NCI-H460 (cell line): ENCODE data around the gene ESM1. TPM values are rescaled to one million over a fixed set of nuclear protein-coding genes. Genes with fewer than 3 reads are reported as not detected.

Experiments used
- total RNA-seq: library from RNA; depleted of rRNA; stranded (reverse); fragments of >200 nt; shearing (Covaris generic); gene quantifications from 2 replicates; pipeline ENCODE4 v1.2.3, GENCODE V29; 2014; rRNA removed

ESM1 gene
- total RNA-seq, 1 experiment from 2014 or later: 25.6 TPM

Other genes with a start within 250 kb of the ESM1 start
- not detected in 2 replicates for gene GZMK, start 38.7 kb upstream of the ESM1 start, total RNA-seq
- not detected in 2 replicates for gene GZMA, start 117.1 kb upstream of the ESM1 start, total RNA-seq
- gene GPX8, start 174.6 kb upstream of the ESM1 start, total RNA-seq: 61.1 and 65.0 TPM in 2 replicates
- gene CDC20B, start 187.6 kb upstream of the ESM1 start, total RNA-seq: not detected in 2 replicates
- 3.1 and 3.6 TPM in 2 replicates for gene MCIDAS, start 241.7 kb upstream of the ESM1 start, total RNA-seq
- 8.0 and 8.5 TPM in 2 replicates for gene CCNO, start 248.0 kb upstream of the ESM1 start, total RNA-seq